Left forelimb (tissue), 1 donor: ENCODE data around the gene GALNT16.

Source experiments
- DNase-seq: peaks from one replicate; pipeline ENCODE4 v3.0.0-alpha.2; 2018; ENCODE audit warnings: low spot score

Gene GALNT16

GRCh38 chr14:69335371-69335771, 75.4 kb downstream of the GALNT16 start:
- DNase-seq = no peak

DNA sequence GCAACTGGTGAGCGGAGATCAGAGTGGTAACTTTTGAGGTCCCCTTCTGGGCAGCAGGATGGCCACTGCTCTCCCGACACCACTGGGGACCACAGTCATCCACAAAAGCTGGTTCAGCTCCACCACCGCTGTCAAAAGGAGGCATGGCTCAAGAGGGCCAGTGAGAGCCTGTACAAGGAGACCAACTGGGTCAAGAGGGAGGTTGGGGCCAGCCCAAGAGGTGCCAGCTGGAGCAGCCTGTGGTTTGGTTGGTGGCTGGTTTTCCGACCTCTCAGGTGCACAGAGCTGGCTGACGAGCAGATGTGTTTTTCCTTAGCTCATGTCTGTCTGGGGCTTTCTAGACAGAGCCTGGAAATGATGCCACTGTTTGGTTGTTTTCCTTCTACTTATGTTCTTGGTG, 78.0 kb downstream of the GALNT16 start:
- DNase-seq = no peak

GRCh38 chr14:69339426-69339825, 79.5 kb downstream of the GALNT16 start:
- no peak for DNase-seq

DNA sequence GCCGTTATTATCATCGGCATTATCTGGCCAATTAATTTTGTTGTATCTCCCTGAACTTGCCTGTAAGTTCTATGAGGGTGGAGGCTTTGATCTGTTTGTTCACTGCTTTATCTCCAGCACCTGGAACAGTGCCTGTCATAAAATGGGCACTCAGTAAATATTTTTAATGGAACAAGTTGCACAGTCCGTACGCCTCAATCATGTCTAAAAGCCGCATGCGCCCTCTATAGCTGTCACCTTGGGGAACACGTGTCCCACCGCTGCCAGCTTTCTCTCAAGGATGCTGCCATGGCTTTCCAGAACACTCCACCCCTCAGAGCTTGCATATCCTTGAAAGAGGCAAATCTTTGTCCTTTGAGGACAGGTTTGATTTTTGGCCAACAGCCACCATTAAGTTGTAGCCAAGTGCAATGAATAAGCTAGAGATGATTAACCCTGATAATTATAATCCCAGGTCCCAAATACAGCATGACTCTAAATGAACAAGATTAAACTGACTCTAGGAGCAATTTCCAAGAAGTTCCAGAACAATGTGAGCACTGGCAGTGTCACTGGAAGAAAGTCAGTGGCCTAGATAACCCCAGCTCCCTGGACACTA, 83.1 kb downstream of the GALNT16 start:
- no peak for DNase-seq

GRCh38 chr14:69344171-69344570, 84.2 kb downstream of the GALNT16 start:
- no peak for DNase-seq

DNA sequence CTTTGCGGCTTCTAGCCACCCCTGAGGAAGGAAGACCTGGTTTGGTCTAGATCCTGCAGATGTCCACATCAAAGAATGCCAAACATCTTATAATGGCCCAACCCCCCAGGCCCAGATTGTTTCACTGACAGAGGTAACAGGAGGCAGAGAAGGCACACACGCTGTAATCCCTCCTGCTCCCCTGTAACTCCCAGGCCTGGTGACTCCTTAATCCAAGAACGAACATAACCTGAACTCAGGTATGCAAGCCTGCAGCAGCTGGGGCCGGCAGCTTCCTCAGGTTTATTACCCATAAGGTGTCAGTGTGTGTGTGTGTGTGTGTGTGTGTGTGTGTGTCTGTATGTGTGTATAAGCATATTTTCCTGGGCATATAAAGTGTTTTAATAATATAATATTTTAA, 85.4 kb downstream of the GALNT16 start:
- no peak for DNase-seq

DNA sequence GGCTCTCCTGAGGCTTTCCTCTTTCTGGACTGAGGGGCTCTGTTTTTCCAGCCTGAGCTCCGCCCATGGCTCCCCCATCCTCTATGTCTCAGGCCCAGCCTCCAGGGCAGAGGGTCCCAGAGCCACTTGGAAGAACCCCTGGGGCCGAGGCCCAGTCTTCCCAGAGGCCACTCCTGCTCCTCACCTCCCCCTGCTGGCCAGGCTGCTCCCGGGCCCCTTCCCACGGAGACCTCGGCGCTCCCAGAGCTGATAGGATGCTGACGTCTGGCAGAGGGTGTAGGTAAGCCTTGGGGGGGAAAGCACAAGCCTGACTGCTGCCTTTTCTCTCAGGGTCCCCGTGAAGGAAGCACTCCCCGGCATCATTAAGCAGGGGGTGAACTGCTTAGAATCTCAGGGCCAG, 86.8 kb downstream of the GALNT16 start:
- DNase-seq = no peak

DNA sequence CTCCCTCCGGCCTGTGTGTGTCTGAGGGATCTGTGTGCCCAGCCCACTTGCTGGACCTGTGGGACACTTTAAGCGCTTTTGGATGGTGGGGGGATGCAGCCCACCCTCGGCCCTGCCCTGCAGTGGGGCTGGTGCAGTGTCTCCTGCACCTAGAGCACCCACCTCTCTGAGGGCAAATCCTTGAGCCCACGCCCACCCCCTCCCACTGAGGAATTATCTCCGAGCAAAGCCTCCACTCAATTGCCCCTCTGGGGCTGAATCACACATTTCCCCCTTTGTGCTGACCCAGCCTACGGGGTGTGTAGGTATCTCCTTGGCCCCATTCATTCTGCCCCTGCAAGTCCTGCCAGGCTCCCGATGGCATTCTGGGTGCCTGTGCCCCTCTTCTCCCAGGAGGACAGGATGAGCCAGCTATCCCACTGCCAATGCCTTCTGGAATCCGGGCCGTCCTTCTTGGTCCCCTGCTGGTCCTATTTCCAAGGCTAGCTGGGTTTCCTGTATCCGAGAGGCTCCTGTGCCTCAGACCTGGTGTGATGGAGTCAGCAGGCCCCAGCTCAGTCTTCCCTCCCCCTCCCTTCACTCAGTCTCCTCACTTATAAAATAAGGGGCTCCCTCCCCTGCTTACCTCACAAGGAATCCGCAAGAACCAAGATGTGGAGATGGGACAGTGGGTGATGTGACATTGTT, 89.3 kb downstream of the GALNT16 start:
- DNase-seq = no peak

GRCh38 chr14:69350892-69351291, 90.9 kb downstream of the GALNT16 start:
- no peak for DNase-seq

- no peak for DNase-seq
Observed at GRCh38 chr14:69351385-69351784, 91.4 kb downstream of the GALNT16 start.

DNA sequence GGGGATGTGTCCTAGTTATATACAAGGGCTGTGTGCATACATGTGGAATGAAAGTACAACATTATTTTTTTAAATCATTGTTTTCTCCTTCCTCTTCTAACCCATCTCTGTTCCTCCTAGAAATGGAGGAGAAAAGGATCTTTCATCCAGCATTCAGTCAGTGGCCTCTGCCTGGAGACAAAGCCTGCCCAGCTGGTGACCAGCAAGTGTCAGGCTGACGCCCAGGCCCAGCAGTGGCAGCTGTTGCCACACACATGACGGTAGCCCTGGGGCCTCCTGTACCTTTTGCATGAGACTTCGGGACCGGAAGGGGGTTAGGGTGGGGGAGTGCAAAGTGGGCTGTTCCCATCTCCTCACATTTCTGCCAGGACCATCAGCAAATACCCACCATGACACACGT, 92.0 kb downstream of the GALNT16 start:
- DNase-seq = no peak

- no peak for DNase-seq
Observed at GRCh38 chr14:69353168-69353567, 93.2 kb downstream of the GALNT16 start.

- no peak for DNase-seq
Observed at GRCh38 chr14:69354383-69355153, 94.6 kb downstream of the GALNT16 start.

- no peak for DNase-seq
Observed at GRCh38 chr14:69355154-69355597, 95.2 kb downstream of the GALNT16 start.

- DNase-seq = no peak
Observed at GRCh38 chr14:69355607-69356281, 95.8 kb downstream of the GALNT16 start.

GRCh38 chr14:69356903-69357543, 97.1 kb downstream of the GALNT16 start:
- DNase-seq = no peak

- no peak for DNase-seq
Observed at GRCh38 chr14:69357544-69358200, 97.7 kb downstream of the GALNT16 start.

DNA sequence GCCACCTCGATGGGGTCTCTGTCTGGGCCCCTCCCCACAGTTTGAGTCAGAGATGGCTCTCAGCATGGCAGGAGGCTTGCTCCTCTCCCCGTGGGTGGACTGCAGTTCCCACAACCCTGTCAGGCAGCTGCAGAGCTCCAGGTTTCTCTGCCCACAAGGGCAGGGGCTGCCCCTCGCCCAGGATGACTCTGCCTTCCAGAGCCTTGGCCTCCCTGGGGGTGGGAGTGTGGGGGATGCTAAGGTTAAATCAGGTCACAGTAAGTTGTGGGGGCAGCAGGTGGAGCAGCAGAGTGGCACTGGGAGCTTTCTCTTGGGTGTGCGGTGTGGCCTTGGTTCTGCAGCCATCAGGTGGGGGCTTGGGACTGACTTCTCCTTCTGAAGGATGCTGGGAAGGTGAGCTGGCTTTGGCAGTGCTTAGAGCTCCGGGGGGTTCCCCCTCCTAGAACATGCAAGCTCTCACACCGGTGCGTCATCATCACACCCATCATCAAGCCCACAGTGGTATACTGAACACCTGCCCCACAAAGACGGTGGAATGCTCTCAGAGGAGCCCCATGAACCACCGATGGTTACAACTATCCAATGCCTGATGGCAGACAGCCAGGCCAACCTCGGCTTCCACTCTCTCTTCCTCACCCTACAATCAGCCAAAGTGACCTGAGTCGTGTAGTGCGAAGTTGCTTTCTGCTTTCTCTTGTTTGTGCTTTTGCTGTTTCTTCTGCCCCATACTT, 98.4 kb downstream of the GALNT16 start:
- DNase-seq = no peak

DNA sequence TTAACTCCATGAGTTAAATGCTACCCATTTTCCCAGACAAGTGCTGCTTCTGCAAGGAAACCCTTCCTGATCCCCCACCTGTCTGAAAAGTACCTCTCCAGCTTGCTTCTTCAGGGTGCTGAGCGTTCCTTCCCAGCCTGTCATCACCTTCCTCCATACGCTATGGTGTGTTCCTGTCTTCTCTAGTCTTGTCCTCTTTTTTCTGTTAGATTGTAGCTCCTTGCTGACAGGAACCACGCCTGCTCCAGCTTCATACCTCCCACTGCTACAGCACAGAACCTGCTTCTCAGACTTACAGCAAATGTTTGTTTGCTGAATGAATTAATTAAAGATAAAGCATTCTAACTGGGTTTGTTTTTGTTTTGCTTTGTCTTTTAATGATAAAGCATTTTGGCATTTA, 99.0 kb downstream of the GALNT16 start:
- DNase-seq = no peak

- DNase-seq = no peak
Observed at GRCh38 chr14:69360438-69361108, 100.6 kb downstream of the GALNT16 start.
